ENCODE results near the gene SAFB2. TPM values are rescaled to one million over a fixed set of nuclear protein-coding genes. Genes with fewer than 3 reads are reported as not detected.

SAFB2 gene
- total and polyA plus RNA-seq, 9 of the 15 experiments (the other 6 are each of a cell fraction or from before 2014, with no cell fraction given), result 4.5 to 103 (median 47.3) TPM

- TF ChIP-seq ZNF639 (CRISPR knock-in tag; conservative IDR thresholded peaks at IDR 0.05 in 1 of 2, IDR thresholded peaks at IDR 0.05 in 1 of 2) (no peak), CTCF (IDR thresholded peaks at IDR 0.05 in 2 of 3, conservative IDR thresholded peaks at IDR 0.05 in 1 of 3; ENCODE audit: insufficient read depth in 2 of 3, low read depth in 1 of 3, low read length in 3 of 3) (0 out of 6 replicates have a peak, but pooled peaks of 1 of the 3 experiments have one; percentile 7), HMG20A (CRISPR knock-in tag; conservative IDR thresholded peaks at IDR 0.05) (no peak), CHD2 (IDR thresholded peaks at IDR 0.05; ENCODE audit: low read depth, low read length) (no peak; the same call in 1 of the 2 replicates), SRF (CRISPR knock-in tag; IDR thresholded peaks at IDR 0.05) (no peak), ZKSCAN3 (CRISPR knock-in tag; IDR thresholded peaks at IDR 0.05) (no peak), ZNF609 (CRISPR knock-in tag; IDR thresholded peaks at IDR 0.05; ENCODE audit: borderline replicate concordance) (no peak), ELK3 (CRISPR knock-in tag; IDR thresholded peaks at IDR 0.05) (no peak), ARID3A (IDR thresholded peaks at IDR 0.05; ENCODE audit: borderline replicate concordance, low read depth, low read length) (no peak), RBM22 (IDR thresholded peaks at IDR 0.05; ENCODE audit: low read depth, low read length, poor library complexity, severe bottlenecking) (peak; percentile 13), DEAF1 (CRISPR knock-in tag; IDR thresholded peaks at IDR 0.05) (no peak), ELF2 (CRISPR knock-in tag; IDR thresholded peaks at IDR 0.05) (no peak)
Measured at GRCh38 chr19:5585461-5586299, 36.9 kb downstream of the SAFB2 start (continued).

Data from K562 (cell line).